ENCODE measurements around the gene MYH11.

Gene MYH11

GRCh38 chr16:15665107-15665506 is 191.7 kb downstream of the MYH11 start:
- H3K23ac ChIP-seq (ENCODE audit: low read depth, low read length, poor library complexity), result no peak overlapping the region
- H3K14ac ChIP-seq (ENCODE audit: low read length), result no peak overlapping the region
- no peak overlapping the region for H2BK12ac ChIP-seq (ENCODE audit: low read length)
- no peak overlapping the region for H3K4me2 ChIP-seq (ENCODE audit: insufficient read depth, low read length, poor library complexity, severe bottlenecking)
- no peaks in the 10 kb centered on the region for H3K4me1 ChIP-seq (ENCODE audit: control insufficient read depth in 2 of 2, insufficient read depth in 1 of 2, low read depth in 1 of 2, low read length in 2 of 2)
- H3K18ac ChIP-seq (ENCODE audit: low read length), result no peak overlapping the region
- H2BK15ac ChIP-seq (ENCODE audit: low read length), result no peak overlapping the region
- H4K91ac ChIP-seq (ENCODE audit: low read depth, low read length, poor library complexity), result no peak overlapping the region
- H3K4me3 ChIP-seq (ENCODE audit: low read length in 2 of 2), result no peak overlapping the region
- H2AFZ ChIP-seq (ENCODE audit: low read length), result no peak overlapping the region
- H3K4ac ChIP-seq (ENCODE audit: low read length), result no peak overlapping the region
- H4K8ac ChIP-seq (ENCODE audit: low read depth, low read length), result no peak overlapping the region
- H3K36me3 ChIP-seq (replicated peaks in 1 of 2; ENCODE audit: control insufficient read depth in 2 of 2, insufficient read depth in 2 of 2, low read length in 2 of 2), result peaks cover 20 to 57% of the 10 kb centered on the region in 2 donors
- H2BK120ac ChIP-seq (ENCODE audit: low read depth, low read length), result no peak overlapping the region
- H3K9me3 ChIP-seq (replicated peaks in 1 of 2; ENCODE audit: control insufficient read depth in 2 of 2, insufficient read depth in 1 of 2, low read depth in 1 of 2, low read length in 2 of 2), result no peaks in the 10 kb centered on the region
- H3K9ac ChIP-seq (ENCODE audit: low read depth, low read length, poor library complexity), result no peak overlapping the region
- no peak overlapping the region for H3K27ac ChIP-seq (replicated peaks; ENCODE audit: low read length)
- DNase-seq (ENCODE audit: low spot score), result no peak
- no peaks in the 10 kb centered on the region for H3K27me3 ChIP-seq (ENCODE audit: control insufficient read depth in 3 of 3, insufficient read depth in 3 of 3, low read depth in 1 of 3, low read length in 3 of 3)
- H3K79me1 ChIP-seq (ENCODE audit: low read depth, low read length), result peaks cover 5% of the 10 kb centered on the region
- H2BK5ac ChIP-seq (ENCODE audit: low read length), result no peak overlapping the region
- no peak overlapping the region for H2AK5ac ChIP-seq (ENCODE audit: low read depth, low read length)

- Histone ChIP-seq H2AFZ (ENCODE audit: low read length) (no peak overlapping the region), H3K36me3 (replicated peaks in 1 of 2; ENCODE audit: control insufficient read depth in 2 of 2, insufficient read depth in 2 of 2, low read length in 2 of 2) (peaks cover 0 to 20% of the 10 kb centered on the region in 2 donors), H3K18ac (ENCODE audit: low read length) (no peak overlapping the region), H3K4me2 (ENCODE audit: insufficient read depth, low read length, poor library complexity, severe bottlenecking) (no peak overlapping the region), H2BK120ac (ENCODE audit: low read depth, low read length) (no peak overlapping the region), H3K79me1 (ENCODE audit: low read depth, low read length) (peaks cover 3% of the 10 kb centered on the region), H3K4me1 (ENCODE audit: control insufficient read depth in 2 of 2, insufficient read depth in 1 of 2, low read depth in 1 of 2, low read length in 2 of 2) (no peaks in the 10 kb centered on the region), H3K27ac (replicated peaks; ENCODE audit: low read length) (no peak overlapping the region), H2BK5ac (ENCODE audit: low read length) (no peak overlapping the region), H3K27me3 (ENCODE audit: control insufficient read depth in 3 of 3, insufficient read depth in 3 of 3, low read depth in 1 of 3, low read length in 3 of 3) (no peaks in the 10 kb centered on the region), H3K14ac (ENCODE audit: low read length) (no peak overlapping the region), H4K91ac (ENCODE audit: low read depth, low read length, poor library complexity) (no peak overlapping the region), H3K9me3 (replicated peaks in 1 of 2; ENCODE audit: control insufficient read depth in 2 of 2, insufficient read depth in 1 of 2, low read depth in 1 of 2, low read length in 2 of 2) (no peaks in the 10 kb centered on the region), H2BK15ac (ENCODE audit: low read length) (no peak overlapping the region), H3K23ac (ENCODE audit: low read depth, low read length, poor library complexity) (no peak overlapping the region), H4K8ac (ENCODE audit: low read depth, low read length) (no peak overlapping the region), H3K9ac (ENCODE audit: low read depth, low read length, poor library complexity) (no peak overlapping the region), H2BK12ac (ENCODE audit: low read length) (no peak overlapping the region), H2AK5ac (ENCODE audit: low read depth, low read length) (no peak overlapping the region), H3K4ac (ENCODE audit: low read length) (no peak overlapping the region), H3K4me3 (ENCODE audit: low read length in 2 of 2) (no peak overlapping the region)
- no peak for DNase-seq (ENCODE audit: low spot score)
- no CpG with 5 or more reads among the region's 5 CpGs for WGBS, 2 donors (ENCODE audit: extremely low coverage in 2 of 2, insufficient read length in 2 of 2, insufficient replicate concordance in 1 of 2)
Measured at GRCh38 chr16:15660203-15660601, 196.6 kb downstream of the MYH11 start.

- H4K8ac ChIP-seq (ENCODE audit: low read depth, low read length), result no peak overlapping the region
- no peak overlapping the region for H3K4me2 ChIP-seq (ENCODE audit: insufficient read depth, low read length, poor library complexity, severe bottlenecking)
- H2BK15ac ChIP-seq (ENCODE audit: low read length), result no peak overlapping the region
- H3K36me3 ChIP-seq (replicated peaks in 1 of 2; ENCODE audit: control insufficient read depth in 2 of 2, insufficient read depth in 2 of 2, low read length in 2 of 2), result peaks cover 0 to 10% of the 10 kb centered on the region in 2 donors
- no peak overlapping the region for H3K4me3 ChIP-seq (ENCODE audit: low read length in 2 of 2)
- no peak overlapping the region for H2AK5ac ChIP-seq (ENCODE audit: low read depth, low read length)
- no peaks in the 10 kb centered on the region for H3K27me3 ChIP-seq (ENCODE audit: control insufficient read depth in 3 of 3, insufficient read depth in 3 of 3, low read depth in 1 of 3, low read length in 3 of 3)
- no peaks in the 10 kb centered on the region for H3K9me3 ChIP-seq (replicated peaks in 1 of 2; ENCODE audit: control insufficient read depth in 2 of 2, insufficient read depth in 1 of 2, low read depth in 1 of 2, low read length in 2 of 2)
- no peak overlapping the region for H2BK12ac ChIP-seq (ENCODE audit: low read length)
- no peak overlapping the region for H3K9ac ChIP-seq (ENCODE audit: low read depth, low read length, poor library complexity)
- no peak overlapping the region for H3K27ac ChIP-seq (replicated peaks; ENCODE audit: low read length)
- no peak overlapping the region for H2AFZ ChIP-seq (ENCODE audit: low read length)
- no peak overlapping the region for H4K91ac ChIP-seq (ENCODE audit: low read depth, low read length, poor library complexity)
- peaks cover 3% of the 10 kb centered on the region for H3K79me1 ChIP-seq (ENCODE audit: low read depth, low read length)
- H2BK5ac ChIP-seq (ENCODE audit: low read length), result no peak overlapping the region
- no peak overlapping the region for H3K23ac ChIP-seq (ENCODE audit: low read depth, low read length, poor library complexity)
- no peak overlapping the region for H3K4ac ChIP-seq (ENCODE audit: low read length)
- H3K4me1 ChIP-seq (ENCODE audit: control insufficient read depth in 2 of 2, insufficient read depth in 1 of 2, low read depth in 1 of 2, low read length in 2 of 2), result no peaks in the 10 kb centered on the region
- no peak overlapping the region for H2BK120ac ChIP-seq (ENCODE audit: low read depth, low read length)
- no peak overlapping the region for H3K18ac ChIP-seq (ENCODE audit: low read length)
- H3K14ac ChIP-seq (ENCODE audit: low read length), result no peak overlapping the region
- no peak for DNase-seq (ENCODE audit: low spot score)
- WGBS, 2 donors (ENCODE audit: extremely low coverage in 2 of 2, insufficient read length in 2 of 2, insufficient replicate concordance in 1 of 2), result no CpG with 5 or more reads among the region's 5 CpGs
Measured at GRCh38 chr16:15658556-15658955, 198.3 kb downstream of the MYH11 start.

GRCh38 chr16:15658149-15658548 is 198.7 kb downstream of the MYH11 start:
- Histone ChIP-seq H3K27ac (replicated peaks; ENCODE audit: low read length) (no peak overlapping the region), H3K79me1 (ENCODE audit: low read depth, low read length) (peaks cover 3% of the 10 kb centered on the region), H3K4me2 (ENCODE audit: insufficient read depth, low read length, poor library complexity, severe bottlenecking) (no peak overlapping the region), H2BK5ac (ENCODE audit: low read length) (no peak overlapping the region), H3K9ac (ENCODE audit: low read depth, low read length, poor library complexity) (no peak overlapping the region), H3K4me3 (ENCODE audit: low read length in 2 of 2) (no peak overlapping the region), H3K18ac (ENCODE audit: low read length) (no peak overlapping the region), H3K36me3 (replicated peaks in 1 of 2; ENCODE audit: control insufficient read depth in 2 of 2, insufficient read depth in 2 of 2, low read length in 2 of 2) (peaks cover 0 to 12% of the 10 kb centered on the region in 2 donors), H2AFZ (ENCODE audit: low read length) (no peak overlapping the region), H2BK12ac (ENCODE audit: low read length) (no peak overlapping the region), H3K23ac (ENCODE audit: low read depth, low read length, poor library complexity) (no peak overlapping the region), H2BK15ac (ENCODE audit: low read length) (no peak overlapping the region), H3K4ac (ENCODE audit: low read length) (no peak overlapping the region), H3K27me3 (ENCODE audit: control insufficient read depth in 3 of 3, insufficient read depth in 3 of 3, low read depth in 1 of 3, low read length in 3 of 3) (no peaks in the 10 kb centered on the region), H2BK120ac (ENCODE audit: low read depth, low read length) (no peak overlapping the region), H3K4me1 (ENCODE audit: control insufficient read depth in 2 of 2, insufficient read depth in 1 of 2, low read depth in 1 of 2, low read length in 2 of 2) (no peaks in the 10 kb centered on the region), H3K9me3 (replicated peaks in 1 of 2; ENCODE audit: control insufficient read depth in 2 of 2, insufficient read depth in 1 of 2, low read depth in 1 of 2, low read length in 2 of 2) (no peaks in the 10 kb centered on the region), H4K8ac (ENCODE audit: low read depth, low read length) (no peak overlapping the region), H4K91ac (ENCODE audit: low read depth, low read length, poor library complexity) (no peak overlapping the region), H3K14ac (ENCODE audit: low read length) (no peak overlapping the region), H2AK5ac (ENCODE audit: low read depth, low read length) (no peak overlapping the region)
- no peak for DNase-seq (ENCODE audit: low spot score)
- WGBS, 2 donors (ENCODE audit: extremely low coverage in 2 of 2, insufficient read length in 2 of 2, insufficient replicate concordance in 1 of 2), result no CpG with 5 or more reads among the region's 6 CpGs
